ENCODE measurements around the gene PACRG.

The PACRG gene

DNA sequence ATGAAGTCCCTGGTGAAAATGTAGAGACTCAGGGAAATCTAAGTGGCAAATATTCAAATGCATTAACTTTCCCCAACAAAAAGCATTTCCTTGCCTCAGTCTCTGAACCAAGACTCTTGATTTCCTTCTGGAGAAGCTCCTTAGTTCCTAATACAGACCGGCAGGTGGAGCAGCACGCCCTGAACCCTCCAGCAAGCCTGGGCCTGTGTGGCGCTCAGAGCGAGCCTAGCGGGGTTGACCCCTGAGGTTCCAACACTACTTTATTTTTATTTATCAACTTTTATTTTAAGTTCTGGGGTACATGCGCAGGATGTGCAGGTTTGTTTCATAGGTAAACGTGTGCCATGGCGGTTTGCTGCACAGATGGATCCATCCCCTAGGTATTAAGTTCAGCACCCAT lies 50.8 kb downstream of the PACRG start:
- no peak for DNase-seq (ENCODE audit: low read depth)

DNA sequence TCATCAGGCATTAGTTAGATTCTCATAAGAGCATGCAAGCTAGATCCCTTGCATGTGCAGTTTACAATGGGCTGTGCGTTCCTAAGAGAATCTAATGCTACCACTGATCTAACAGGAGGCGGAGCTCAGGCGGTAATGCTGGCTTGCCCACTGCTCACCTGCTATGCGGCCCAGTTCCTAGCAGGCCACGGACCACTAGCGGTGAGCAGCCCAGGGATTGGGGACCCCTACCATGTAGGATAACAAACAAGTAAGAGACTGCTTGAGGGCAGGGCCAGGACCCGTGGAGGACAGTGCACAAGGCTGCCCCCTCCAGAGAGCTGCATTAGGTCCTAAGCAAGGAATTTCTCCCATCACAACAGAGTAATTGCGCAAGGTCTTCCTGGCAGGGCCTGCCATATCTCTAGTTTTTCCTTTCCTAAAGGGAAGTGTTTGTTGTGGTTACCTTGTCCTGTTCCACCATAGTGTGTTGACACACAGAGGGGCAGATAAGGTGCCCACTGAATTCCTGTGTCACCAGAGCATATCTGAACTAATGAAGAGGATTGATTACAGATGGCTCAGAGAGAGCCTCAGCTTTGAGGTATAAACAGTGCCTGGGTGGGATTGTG lies 58.0 kb downstream of the PACRG start:
- no peak for DNase-seq (ENCODE audit: low read depth)

DNA sequence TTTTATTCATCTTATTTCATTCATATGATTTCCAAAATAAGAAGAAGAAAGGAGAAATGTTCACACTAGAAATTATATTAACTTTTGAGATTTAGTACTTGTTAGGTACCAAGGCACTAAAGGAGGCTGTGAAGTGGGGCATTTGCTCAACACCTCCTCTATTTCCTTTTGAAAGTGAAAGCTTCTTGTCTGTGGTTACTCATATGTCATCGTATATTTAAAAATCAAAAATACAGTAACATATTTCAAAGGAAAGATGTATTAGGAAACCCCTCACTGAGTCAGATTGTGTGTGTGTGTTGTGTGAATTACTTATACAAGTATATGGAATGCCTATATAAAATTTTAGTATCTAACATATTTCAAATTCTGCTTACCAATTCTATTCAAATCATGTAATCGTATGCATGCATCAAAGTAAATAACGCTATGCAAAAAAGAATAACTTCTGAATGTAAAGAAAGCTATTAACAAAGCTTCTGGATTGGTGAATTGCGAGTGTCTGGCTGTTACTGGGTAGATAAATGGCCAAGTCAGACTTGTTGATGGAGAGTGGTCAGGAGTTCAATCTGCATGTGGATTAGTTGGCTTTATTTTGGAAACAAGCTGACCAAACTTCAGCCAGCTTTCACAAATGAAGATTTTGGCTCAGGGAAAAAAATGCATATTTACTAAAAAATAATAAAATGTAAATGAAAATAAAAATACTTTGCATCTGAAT lies 70.9 kb downstream of the PACRG start:
- DNase-seq (ENCODE audit: low read depth): no peak

DNA sequence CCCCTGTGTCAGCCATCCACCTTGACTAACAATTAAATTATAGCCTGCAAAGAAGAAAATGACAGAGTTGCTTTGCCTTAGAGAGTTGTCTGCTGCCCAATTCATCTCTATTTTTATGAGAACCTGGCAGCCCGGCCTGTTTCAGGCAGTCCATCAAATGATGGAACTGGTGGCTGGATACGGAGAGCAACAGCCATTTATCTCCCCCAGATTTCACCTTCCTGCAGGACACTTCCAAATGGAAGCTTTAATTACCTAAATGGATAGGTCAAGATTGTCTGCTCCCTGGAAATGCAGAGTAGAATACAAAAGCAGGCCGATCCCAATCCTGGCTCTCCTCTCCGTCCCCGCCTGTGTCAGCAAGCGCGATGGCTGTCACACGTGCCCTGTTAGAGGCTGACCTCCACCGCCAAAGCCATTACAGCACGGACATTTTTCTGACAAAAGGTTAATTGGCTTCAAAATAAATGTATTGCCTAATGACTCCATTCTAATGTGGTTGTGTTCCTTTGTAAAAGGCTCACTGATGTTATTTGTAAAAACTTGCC lies 86.7 kb downstream of the PACRG start:
- no peak for DNase-seq (ENCODE audit: low read depth)

DNA sequence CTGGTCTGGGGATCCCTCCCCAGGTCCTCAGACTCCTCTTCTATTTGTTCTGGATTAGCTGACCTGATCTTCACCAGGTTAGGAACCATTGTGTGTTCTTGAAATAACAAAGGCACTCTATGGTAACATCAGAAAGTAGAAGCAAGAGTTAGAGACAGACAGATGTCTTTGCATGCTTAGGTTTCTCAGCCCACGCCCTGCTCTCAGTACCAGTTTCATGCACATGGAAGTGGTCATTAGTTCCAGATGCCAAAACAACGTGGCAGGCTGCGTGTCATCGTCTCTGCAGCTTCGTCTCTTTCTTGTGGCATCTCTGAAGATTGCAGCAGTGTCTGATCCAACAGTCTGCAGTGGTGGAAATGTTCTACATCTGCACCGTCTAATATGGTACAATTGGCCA lies 89.4 kb downstream of the PACRG start:
- DNase-seq (ENCODE audit: low read depth): no peak

DNA sequence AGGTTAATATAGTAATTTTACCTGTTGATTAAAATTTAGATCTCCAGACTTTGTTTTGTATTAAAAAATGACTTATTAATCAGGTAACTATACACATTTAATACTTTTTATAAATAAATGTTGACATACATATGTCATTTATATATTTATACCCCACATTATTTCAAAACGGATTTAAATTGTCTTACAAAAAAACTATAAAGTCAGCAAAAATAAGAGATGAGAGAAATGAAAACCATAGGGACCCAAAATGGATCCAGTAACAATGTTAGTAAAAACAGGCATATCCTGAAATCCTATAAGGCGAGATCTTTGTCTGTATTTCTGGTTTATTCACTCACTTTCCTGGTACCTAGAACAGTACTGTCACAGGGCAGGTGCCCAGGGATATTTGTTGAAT lies 91.5 kb downstream of the PACRG start:
- DNase-seq (ENCODE audit: low read depth): no peak

DNA sequence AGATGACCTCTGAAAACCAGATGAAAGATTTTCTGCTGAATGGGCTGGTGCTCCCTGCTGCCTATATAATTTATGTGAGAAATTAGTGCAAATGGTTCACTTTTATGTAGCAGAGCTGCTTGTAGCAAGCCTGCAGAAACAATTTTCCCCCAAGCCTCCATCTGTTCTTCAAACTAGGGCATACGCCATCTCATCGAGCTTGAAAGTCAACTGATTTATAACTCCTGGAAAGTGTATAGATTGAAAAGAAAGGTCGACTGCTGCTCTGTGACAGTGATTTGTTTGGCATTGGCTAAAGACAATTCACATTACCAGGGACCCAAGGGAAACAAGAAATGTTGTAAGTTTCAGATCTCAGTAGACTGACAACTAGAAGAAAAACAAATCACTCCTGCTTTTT lies 93.3 kb downstream of the PACRG start:
- no peak for DNase-seq (ENCODE audit: low read depth)

DNA sequence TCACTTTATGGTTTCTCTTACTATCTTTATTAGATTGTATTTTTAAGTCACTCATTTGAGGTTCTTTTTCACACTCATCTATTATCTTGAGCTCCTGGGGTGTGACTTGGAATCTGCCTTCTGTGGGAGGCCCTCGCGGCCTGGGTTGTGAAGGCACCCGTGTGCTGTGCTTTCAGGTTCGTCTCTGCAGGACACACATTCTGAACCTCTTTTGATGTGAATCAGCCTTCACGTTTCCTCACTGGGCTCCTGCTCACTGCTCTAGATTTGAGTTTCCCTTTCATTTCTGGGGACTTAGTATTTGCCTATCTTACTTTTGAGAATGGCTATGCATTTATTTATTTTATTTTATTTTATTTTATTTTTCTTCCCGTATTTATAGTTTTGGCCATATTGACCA lies 97.8 kb downstream of the PACRG start:
- DNase-seq (ENCODE audit: low read depth): no peak

DNA sequence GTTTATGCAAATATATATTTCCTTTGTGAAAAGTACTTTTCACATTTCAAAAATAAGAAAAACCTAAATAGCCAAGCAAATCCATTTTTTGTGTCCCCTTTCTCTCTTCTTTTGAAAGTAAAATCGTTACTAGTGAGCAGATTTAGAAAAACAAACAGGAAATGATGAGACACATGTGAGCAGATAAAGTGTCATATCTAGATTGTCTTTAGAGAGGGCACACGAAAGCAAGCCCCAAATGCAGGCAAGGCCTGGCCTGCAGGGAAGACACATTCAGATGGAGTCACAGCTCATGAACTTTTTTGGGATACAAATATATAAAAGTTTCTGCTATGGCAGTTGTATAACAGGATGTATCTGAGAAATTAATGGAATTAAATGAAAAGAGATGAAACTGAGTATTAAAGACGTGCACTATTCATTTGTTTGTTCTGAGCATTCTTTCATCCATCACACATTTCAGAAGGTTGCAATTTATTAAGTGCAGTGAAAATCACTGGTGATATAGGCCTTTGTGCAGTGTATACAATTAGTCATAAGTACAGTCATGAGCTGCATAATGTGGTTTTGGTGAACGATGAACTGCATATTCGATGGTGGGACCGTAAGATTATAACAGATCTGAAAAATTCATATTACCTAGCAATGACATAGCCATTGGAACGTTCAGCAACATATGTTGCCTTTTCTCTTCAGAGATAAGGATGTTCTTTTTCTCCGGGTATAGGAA lies 101.4 kb downstream of the PACRG start:
- no peak for DNase-seq (ENCODE audit: low read depth)

DNA sequence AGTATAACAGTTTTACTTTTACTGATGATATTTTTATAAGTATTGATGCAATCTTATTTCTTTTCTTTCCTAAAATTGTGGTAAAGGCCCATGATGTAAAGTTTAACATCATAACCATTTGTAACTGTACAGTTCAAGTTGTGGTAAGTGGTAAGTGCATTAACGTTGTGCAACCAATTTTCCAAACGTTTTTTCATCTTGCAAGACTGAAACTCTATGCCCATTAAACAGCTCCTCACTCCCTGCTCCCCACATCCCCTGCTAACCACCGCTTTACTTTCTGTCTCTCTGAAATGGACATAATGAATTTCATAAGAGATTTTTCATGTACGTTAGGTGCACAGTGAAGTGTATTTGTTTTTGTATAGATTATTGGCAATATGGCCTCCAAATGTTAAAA lies 106.0 kb downstream of the PACRG start:
- DNase-seq (ENCODE audit: low read depth): no peak

DNA sequence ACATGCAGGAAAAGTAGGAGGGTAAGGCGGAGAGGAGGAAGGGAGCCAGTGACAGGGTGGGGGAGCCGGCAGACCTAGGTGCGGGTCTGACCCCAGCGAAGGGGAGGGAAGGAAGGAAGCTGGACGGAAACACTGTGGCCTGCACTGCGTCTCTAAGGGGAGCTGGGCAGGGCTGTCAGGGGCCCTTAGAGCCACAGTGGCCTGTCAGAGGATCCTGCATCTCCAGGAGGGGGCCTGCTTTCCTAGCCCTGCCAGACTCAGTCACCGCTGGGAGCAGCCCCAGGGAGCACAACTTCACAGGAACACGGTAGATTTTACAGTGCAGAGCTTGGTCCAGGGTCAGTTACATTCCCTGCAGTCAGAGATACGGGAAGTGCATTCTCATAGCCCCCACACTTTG lies 118.2 kb downstream of the PACRG start:
- no peak for DNase-seq (ENCODE audit: low read depth)

DNA sequence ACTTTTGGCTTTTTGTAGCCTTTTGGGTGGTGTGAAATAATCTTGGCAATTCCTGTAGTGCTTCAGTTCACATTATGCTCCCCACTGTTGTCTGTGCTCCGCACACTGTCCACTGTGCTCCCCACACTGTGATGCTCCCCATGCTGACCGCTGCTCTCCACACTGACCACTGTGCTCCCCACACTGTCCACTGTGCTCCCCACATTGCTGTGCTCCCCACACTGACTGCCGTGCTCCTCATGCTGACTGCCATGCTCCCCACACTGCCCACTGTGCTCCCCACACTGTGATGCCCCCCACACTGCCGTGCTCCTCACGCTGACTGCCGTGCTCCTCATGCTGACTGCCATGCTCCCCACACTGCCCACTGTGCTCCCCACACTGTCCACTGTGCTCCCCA lies 118.9 kb downstream of the PACRG start:
- DNase-seq (ENCODE audit: low read depth): no peak

DNA sequence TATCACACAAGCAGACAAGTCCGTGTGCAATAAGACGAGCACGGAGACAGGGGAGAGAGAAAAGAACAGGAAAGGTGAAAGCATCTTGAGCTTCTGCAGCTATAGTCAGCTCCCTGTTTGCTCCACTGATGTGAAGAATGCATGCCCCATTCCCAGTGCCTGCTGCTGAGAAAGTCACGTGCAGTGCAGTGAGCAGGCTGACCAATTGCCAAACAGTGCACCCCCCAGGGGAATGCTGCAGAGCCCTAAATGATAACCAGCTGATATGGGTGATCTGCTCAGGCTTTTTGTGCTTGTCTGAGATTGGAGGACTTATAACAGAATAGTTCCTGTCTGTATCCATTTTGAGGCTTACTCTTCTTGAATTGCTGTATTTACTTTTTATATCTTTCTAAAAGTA lies 121.5 kb downstream of the PACRG start:
- no peak for DNase-seq (ENCODE audit: low read depth)

DNA sequence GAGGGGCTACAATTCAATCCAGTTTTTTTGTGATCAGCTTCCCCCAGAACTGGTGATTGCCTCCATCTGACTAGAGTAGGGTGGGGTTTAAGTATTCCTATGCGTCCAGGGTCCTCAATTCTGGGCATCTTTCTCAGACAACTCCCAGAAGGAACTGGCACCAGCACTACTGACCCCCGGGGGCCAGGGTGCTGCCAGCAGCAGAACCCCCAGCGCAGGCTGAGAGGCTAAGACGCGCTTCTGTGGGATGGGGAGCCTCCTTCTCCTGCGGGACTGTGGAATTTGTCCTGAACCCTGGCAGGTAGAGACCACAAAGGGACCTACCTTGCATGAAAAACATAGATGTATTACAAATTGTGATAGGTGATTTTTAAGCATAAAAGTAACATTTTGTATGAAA lies 124.4 kb downstream of the PACRG start:
- DNase-seq (ENCODE audit: low read depth): no peak

DNA sequence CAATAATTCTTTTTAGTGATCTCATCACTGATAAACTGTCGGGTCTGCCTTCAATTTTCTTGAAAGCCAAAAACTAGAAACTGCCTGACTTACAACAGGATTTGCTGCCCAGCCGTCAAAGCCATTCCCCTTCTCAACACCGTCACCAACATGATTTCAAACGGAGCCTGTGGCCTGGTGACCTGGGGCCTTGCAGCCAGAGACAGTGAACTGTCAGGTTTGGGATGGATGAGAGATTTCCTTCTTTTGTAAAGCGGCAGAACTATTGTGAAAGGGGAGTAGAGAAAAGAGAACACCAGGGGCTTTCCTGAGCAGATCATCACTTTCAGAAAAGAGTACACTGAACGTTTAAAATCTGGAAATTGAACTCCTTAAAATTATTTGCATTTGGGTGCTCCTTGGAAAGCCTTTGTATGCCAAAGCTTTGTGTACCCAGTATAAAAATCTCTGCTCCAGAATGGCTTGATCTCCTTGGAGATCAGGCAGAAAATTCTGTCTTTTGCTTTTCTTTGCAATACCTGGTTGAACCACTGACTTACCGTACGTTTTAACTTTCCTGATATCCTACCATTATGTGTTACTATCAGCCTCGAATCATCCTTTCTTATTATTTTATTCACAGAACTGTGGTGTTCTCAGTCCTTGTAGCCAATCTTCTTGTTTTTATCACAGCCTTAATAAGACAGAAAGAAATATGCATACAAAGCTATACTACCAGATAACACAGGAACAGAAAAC lies 125.2 kb downstream of the PACRG start:
- no peak for DNase-seq (ENCODE audit: low read depth)

DNA sequence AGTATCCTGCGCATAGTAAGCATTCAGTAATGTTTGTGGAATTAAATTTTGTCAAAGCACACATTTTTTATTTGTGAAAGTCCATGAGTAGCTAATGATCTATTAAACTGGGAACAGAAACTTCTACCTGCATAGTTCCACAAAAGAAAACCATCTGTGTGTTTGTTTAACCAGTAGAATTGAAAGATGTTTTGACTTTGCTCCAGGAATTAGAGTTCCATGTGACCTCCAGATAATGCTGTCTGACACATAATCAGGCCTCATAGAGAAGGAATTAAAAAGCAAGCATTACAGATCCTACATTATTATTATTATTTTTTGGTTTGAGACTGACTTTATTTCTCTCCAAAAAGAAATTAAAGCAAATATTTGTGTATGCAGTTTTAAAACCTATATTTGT lies 126.5 kb downstream of the PACRG start:
- DNase-seq (ENCODE audit: low read depth): no peak

DNA sequence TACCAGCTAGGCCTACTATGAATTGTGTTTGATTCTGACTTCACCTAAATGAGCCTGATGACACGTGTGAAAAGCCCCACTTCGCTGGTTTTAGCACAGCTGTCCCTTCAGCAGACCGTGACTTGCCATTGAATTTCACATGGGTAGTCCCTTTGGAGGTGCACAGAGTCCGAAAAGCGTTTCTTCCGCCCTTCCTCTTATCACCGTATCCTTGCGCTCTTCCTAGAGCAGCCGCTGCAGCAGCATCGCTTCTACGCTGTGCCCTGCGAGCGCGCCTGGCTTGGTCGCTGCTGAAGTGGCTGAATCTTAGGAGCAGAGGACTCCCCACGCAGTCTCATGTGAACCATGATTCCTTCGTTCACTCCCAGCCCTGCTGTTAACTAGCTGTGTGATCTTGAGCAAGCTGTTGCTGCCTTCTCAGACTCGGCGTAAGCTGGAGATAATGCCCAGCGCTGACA lies 127.0 kb downstream of the PACRG start:
- no peak for DNase-seq (ENCODE audit: low read depth)

DNA sequence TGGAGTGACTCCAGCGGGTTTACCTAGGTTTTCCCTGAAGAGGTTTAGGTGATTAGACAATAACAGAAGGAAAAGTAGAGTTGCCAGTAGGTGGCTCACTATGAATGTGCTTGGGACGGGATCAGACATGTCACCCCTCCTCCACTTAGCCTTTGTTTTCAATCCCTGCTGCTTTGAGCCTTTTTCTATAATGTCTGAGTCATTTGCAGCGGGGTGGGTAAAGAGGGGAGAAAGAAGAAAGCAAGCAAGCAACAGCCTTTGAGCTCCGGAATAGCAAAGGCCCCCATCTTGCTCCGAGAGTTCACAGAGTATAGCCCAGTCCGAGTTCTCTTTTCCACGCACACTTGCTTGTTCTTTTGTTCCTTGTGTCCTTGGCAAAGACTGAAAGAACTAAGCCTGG lies 129.1 kb downstream of the PACRG start:
- DNase-seq (ENCODE audit: low read depth): peak; percentile 61

DNA sequence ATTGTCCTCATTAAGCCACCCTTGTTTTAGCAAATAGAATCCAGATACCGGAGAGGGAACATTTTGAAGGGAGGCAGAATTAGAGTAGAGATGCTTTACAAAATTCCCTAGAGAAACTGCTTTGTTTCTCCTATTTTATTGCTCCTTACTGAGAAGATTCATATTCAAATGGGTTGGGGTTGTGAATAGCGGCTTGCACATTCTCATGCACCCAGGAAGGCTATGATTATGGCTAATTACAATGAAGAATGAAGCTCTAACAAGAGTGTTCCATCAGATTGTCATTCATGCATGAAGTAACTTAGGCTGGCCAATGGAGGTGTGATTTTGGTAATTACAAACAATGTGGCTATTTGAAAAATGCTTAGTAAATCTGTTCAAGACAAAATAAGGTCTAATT lies 129.6 kb downstream of the PACRG start:
- no peak for DNase-seq (ENCODE audit: low read depth)

DNA sequence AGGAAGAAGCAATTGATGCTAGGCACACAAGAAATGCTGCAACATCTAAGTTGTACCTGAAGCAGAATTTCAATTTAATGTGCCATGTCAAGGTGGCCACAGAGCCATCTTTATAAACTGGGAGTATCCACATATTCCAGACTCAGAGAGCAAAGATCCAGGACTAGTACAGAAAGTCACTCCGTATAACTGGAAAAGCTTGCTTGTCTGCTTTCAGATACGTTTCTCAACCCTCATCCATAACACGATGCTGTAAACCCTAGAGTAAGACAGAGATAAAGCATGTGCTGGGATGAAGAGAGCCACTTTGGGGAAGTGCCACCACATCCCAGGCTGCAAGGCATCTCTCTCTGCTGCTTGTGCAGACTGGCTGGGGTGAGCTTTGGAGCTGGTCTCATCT lies 134.7 kb downstream of the PACRG start:
- DNase-seq (ENCODE audit: low read depth): no peak

DNA sequence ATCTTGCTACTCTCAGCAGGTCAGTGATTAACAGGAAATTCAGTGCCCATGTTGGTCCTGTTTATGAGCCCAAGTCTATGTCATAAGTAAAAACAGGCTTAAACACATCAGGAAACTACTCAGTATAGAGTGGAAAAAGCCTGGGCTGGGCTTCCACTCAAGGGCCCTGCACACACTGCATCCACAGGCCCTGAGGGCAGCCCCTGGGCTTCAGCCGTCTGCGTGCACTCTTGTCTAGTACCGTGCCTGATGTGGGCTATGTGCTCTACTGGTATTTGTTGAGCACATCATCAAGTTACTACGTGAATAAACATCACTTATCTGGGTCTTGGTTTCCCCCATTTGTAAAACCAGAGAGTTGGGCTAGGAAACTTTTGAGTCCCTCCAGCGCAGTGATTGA lies 135.2 kb downstream of the PACRG start:
- no peak for DNase-seq (ENCODE audit: low read depth)

DNA sequence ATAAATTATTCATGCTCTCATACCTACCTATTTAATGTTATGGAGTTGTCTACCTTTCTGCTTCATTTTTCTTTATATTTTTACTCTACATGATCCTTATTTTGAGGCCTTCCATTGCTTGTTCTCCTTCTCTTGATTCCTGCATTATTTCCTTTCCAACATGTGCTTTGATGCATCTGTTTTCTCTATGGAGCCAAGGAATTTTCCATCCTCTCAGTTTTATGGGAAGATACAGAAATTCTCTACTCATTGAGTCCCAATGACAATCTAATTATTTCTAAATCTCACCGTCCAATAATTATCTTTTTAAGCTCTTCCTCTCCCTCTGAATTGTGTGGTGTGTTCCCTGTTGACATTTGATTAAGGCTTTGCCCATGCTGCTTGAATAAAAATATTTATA lies 136.0 kb downstream of the PACRG start:
- DNase-seq (ENCODE audit: low read depth): no peak
